ENCODE data around the gene CYP51A1.

DNA sequence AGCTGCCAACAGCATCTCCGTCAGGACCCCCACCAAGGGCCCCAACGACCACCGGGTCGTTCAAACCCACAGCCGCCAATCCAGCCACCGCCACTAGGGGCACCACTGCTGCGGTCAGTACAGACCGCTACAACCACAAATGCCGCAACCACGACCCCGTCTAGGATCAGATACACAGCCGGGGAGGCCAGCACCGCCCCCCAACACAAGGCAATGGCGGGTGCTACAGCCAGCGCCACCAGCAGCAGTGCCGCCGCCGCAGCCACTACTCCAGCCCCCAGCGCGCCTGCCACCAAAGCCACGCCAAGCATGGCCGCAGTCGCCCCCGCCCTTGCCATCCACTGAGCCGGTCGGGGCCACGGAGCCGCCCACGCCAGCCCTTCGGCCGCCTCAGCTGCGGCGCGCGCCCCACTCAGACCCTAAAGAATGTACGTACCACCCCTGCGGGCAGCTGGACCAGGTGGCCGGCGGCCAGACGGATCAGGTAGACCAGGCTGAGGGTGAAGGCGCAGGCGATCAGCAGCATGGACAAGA is 473 bp downstream of the CYP51A1 start:
- peak in 1 of 3 donors; percentile 69 for TF ChIP-seq CTCF (IDR thresholded peaks at IDR 0.05)
- no peak for TF ChIP-seq POLR2A (IDR thresholded peaks at IDR 0.05)
